Coronary artery (tissue), 2 donors: ENCODE results near the gene C11orf16.

Source experiments
- DNase-seq: peaks from one replicate; pipeline ENCODE4 v3.0.0-alpha.2; 2017; ENCODE audit warnings: low spot score
- H3K27ac ChIP-seq, 2 donors: fragments of 200-600 bp; sonication (generic); one replicate each; pipeline ENCODE4 v1.5.1; 2016 to 2019
- H3K4me3 ChIP-seq: fragments of 200-600 bp; sonication (generic); 2 replicates; pipeline ENCODE4 v1.5.1; 2016; ENCODE audit warnings: mild to moderate bottlenecking, moderate library complexity
- TF ChIP-seq, protein P1 (sequence below): fragments of 200-600 bp; sonication (generic); IDR thresholded peaks from one replicate; pipeline ENCODE4 v1.5.1; 2019; ENCODE audit warnings: antibody characterized with exemption

Gene C11orf16

DNA sequence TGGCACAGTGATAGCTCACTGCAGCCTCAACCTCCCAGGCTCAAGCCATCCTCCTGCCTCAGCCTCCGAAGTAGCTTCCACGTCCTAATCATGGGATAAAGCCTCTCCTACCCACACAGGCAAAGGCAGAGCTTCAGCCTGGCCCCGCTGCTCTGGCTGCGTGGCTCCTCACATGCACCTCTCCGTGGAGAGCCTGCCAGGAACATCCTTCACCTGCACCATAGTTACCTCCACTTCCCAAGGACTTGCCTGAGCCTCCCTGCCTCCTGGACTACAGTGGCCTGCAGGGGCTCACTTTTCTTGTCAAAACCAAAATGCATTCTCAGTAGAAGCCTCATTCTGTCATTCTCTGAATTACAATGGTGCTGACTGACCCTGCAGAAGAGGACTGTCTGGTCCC lies 6.5 kb downstream of the C11orf16 start:
- Histone ChIP-seq H3K27ac (no peak overlapping the region), H3K4me3 (no peak overlapping the region)
- TF ChIP-seq, protein P1, sequence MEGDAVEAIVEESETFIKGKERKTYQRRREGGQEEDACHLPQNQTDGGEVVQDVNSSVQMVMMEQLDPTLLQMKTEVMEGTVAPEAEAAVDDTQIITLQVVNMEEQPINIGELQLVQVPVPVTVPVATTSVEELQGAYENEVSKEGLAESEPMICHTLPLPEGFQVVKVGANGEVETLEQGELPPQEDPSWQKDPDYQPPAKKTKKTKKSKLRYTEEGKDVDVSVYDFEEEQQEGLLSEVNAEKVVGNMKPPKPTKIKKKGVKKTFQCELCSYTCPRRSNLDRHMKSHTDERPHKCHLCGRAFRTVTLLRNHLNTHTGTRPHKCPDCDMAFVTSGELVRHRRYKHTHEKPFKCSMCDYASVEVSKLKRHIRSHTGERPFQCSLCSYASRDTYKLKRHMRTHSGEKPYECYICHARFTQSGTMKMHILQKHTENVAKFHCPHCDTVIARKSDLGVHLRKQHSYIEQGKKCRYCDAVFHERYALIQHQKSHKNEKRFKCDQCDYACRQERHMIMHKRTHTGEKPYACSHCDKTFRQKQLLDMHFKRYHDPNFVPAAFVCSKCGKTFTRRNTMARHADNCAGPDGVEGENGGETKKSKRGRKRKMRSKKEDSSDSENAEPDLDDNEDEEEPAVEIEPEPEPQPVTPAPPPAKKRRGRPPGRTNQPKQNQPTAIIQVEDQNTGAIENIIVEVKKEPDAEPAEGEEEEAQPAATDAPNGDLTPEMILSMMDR: no peak
- no peak for DNase-seq

DNA sequence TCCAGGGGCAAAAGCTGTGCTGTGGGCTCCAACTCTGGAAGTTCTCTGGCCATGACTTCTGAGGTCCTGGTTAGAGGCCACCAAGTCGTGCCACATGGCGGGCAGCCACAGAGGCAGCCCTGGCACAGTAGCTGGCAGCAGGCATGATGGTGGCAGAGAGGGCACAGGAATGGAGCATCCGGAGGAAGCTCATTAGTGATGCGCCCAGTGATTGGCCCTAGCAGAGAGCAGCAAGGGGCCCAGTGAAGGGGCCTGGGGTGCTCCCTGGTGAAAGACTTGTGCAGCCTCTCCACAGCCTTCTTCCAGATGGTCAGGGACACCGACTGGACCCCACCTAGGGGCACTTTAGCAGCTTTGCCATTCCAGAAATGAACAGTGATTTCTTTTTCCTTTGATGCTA lies 7.0 kb downstream of the C11orf16 start:
- no peak overlapping the region for H3K27ac ChIP-seq
- TF ChIP-seq, protein P1: no peak
- H3K4me3 ChIP-seq: no peak overlapping the region
- DNase-seq: no peak

DNA sequence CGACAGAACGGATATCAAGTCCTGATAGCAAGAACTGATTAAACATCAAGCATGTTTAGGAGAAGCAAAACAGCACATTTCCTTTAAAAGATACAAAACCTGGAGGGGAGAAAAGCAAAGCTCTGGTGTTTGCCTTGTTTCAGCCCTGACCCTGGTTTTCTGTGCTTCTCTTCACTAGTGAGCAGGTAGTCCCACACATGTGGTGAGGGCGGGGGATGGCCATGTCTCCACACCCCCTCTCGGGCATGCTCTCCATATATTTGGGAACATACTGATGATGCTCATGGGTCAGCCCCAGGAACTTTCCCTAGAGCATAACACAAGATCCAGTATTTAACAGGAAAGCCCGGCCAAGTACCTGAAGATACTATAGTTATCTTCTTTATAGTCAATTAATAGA lies 10.1 kb downstream of the C11orf16 start:
- Histone ChIP-seq H3K4me3 (no peak overlapping the region), H3K27ac (no peak overlapping the region)
- TF ChIP-seq, protein P1: no peak
- DNase-seq: no peak

DNA sequence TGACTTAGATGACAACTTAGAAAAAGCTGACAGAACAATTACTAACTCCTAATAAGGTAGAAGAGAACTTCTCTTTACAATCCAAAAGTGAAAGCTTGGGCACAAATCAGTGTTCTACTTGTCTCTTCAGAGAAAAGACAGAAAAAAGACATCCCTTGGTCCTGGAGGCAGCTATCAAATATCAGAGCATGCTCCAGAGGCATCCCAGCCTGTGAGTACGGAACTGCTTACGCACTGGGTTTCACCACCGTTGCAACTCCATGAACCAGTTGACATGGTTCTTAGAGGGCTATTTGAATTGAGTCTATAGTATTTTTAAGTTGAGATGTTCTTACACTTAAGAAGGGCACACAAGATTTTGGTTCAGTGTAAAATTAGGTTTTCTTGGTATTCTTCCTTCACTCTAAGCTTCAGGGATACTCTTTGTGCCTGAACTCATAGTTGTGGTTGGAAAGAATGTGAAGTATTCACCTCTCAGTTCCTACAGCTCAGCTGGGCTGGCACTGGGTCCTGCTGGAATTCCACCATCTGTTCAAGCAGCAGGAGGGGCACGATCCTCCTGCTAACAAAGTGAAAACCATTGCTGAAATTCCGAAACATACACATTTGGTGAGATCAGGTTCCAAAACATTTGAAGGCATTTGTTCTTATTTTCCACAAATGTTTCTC lies 15.5 kb downstream of the C11orf16 start:
- TF ChIP-seq, protein P1: no peak
- Histone ChIP-seq H3K4me3 (peak overlapping the region; percentile 13), H3K27ac (peak overlapping the region; percentile 36 to 85)
- DNase-seq: peak; percentile 12

DNA sequence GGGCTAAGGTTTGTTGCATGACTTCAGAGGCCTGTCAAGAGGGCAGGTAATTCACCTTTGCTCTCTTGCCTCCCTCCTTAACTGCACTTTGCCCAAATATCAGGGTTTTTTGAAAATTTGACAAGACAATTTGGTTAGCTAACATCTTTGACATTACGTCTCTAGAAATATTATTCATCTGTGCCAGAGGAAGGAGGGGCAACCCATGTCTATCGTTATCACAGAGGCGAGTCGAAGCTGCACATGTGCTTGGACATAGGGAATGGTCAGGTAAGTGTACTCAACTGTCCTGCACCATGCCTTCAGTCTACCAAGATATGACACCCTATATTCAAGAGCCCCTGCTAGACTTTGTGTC lies 18.1 kb downstream of the C11orf16 start:
- Histone ChIP-seq H3K4me3 (peak overlapping the region; percentile 47), H3K27ac (peak overlapping the region; percentile 29 to 50)
- no peak for DNase-seq
- TF ChIP-seq, protein P1: peak; percentile 11

DNA sequence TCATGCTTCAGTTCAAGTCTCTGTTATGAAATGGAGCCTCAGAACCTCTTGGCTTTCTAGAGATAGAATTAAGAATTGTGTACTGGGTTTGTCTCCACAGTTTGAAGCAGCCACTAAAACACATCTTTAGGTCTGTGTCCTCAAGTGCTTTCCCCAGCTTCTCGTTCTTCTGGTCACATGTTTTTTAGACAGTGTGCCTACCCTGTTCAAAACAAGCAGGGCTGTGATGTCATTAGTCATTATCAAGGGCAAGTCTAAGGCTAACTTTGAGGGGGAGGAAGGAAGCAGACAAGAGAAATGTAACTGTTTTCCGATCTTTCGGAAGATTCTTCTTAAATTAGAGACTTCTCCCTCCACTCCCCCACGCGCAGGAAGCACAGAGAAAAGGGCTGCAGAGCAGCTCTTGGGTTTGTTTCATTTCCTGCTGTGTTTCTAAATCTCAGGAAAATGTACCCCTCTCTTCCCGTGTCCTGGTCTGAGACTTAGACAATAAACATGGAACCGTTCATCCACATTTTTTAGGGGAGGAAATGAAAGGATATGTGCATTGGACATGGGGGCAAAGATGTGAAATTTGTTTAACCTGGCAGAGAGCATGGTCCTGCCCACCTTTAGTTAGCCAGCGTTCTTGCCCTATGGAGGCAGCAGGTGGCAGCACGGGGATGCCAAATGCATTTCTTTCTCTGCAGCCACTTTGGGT lies 18.6 kb downstream of the C11orf16 start:
- H3K4me3 ChIP-seq: peak overlapping the region; percentile 47
- no peak for DNase-seq
- TF ChIP-seq, protein P1: peak; percentile 43
- peak overlapping the region; percentile 29 to 50 for H3K27ac ChIP-seq
